Tibial artery (tissue), 4 donors: ENCODE results near the gene RBM22.

Source experiments
- DNase-seq, 2 donors: peaks; one replicate each; pipeline ENCODE4 v3.0.0-alpha.2; 2019
- H3K27ac ChIP-seq, 2 donors: fragments of 200-600 bp; sonication (generic) in 1 of 2; 1 replicate in 1 of 2; 2 replicates in 1 of 2; pipeline ENCODE4 v1.5.1; 2018 to 2019; ENCODE audit warnings: mild to moderate bottlenecking in 1 of 2
- H3K27me3 ChIP-seq, 2 donors: fragments of 200-600 bp; sonication (generic) in 1 of 2; one replicate each; pipeline versions ENCODE4 v1.5.1 to v1.6.0; 2016 to 2019
- H3K36me3 ChIP-seq, 3 donors: fragments of 200-600 bp; sonication (generic) in 2 of 3; one replicate each; pipeline ENCODE4 v1.5.1; 2016 to 2019; ENCODE audit warnings: mild to moderate bottlenecking in 2 of 3
- H3K4me1 ChIP-seq, 4 donors: fragments of 200-600 bp; sonication (generic) in 2 of 4; 1 replicate in 3 of 4; 2 replicates in 1 of 4; pipeline ENCODE4 v1.5.1; 2016 to 2019
- H3K4me3 ChIP-seq, 2 donors: fragments of 200-600 bp; sonication (generic) in 1 of 2; 1 replicate in 1 of 2; 2 replicates in 1 of 2; pipeline ENCODE4 v1.5.1; 2018 to 2019; ENCODE audit warnings: mild to moderate bottlenecking in 2 of 2
- H3K9me3 ChIP-seq, 3 donors: fragments of 200-600 bp; sonication (generic) in 1 of 3; one replicate each; pipeline ENCODE4 v1.5.1; 2016 to 2019
- CTCF ChIP-seq, 2 experiments: fragments of 200-600 bp in 1 of 2; fragments of 450-650 bp in 1 of 2; IDR thresholded peaks; one replicate each; pipeline ENCODE4 v1.5.1; 2017 to 2019; ENCODE audit warnings: antibody characterized with exemption in 2 of 2, mild to moderate bottlenecking in 1 of 2, moderate library complexity in 1 of 2
- intact Hi-C: fragments of 100-400 bp; cut with DNase I; formaldehyde crosslinking; loops from one replicate; pipeline ENCODE4 v1.15.0; 2023; ENCODE audit warnings: low total_unique reads

Gene RBM22

GRCh38 chr5:150672884-150673275, 28.0 kb downstream of the RBM22 start:
- H3K27me3 ChIP-seq, result peaks cover 0 to 4% of the 10 kb centered on the region in 2 donors
- DNase-seq, result no peak
- peak overlapping the region; percentile 49 to 57 for H3K4me3 ChIP-seq
- TF ChIP-seq CTCF (IDR thresholded peaks at IDR 0.05), result no peak
- H3K27ac ChIP-seq, result peak overlapping the region; percentile 74 to 79
- H3K4me1 ChIP-seq, result peaks cover 0 to 46% (median 41%) of the 10 kb centered on the region in 4 donors
- intact Hi-C loops, result no loop called here
- no peaks in the 10 kb centered on the region for H3K9me3 ChIP-seq
- no peaks in the 10 kb centered on the region for H3K36me3 ChIP-seq

- intact Hi-C loops, result no loop called here
These were observed 28.5 kb downstream of the RBM22 start for GRCh38 chr5:150672237-150672883.

GRCh38 chr5:150671509-150672236, 29.2 kb downstream of the RBM22 start:
- peak overlapping the region; percentile 49 to 57 for H3K4me3 ChIP-seq
- H3K36me3 ChIP-seq, result no peaks in the 10 kb centered on the region
- peaks cover 0 to 46% (median 41%) of the 10 kb centered on the region in 4 donors for H3K4me1 ChIP-seq
- intact Hi-C loops, result no loop called here
- H3K27me3 ChIP-seq, result peaks cover 0 to 4% of the 10 kb centered on the region in 2 donors
- peak in 1 of 2 donors; percentile 66 for DNase-seq
- H3K9me3 ChIP-seq, result no peaks in the 10 kb centered on the region
- peak overlapping the region; percentile 74 to 79 for H3K27ac ChIP-seq
- no peak for TF ChIP-seq CTCF (IDR thresholded peaks at IDR 0.05)

More at GRCh38 chr5:150672237-150672883, 28.5 kb downstream of the RBM22 start:
- Histone ChIP-seq H3K27me3 (peaks cover 0 to 4% of the 10 kb centered on the region in 2 donors), H3K4me3 (peak overlapping the region; percentile 49 to 57), H3K27ac (peak overlapping the region; percentile 74 to 79), H3K36me3 (no peaks in the 10 kb centered on the region), H3K4me1 (peaks cover 0 to 46% (median 41%) of the 10 kb centered on the region in 4 donors), H3K9me3 (no peaks in the 10 kb centered on the region)
- DNase-seq, result peak; percentile 66 to 78
- no peak for TF ChIP-seq CTCF (IDR thresholded peaks at IDR 0.05)

GRCh38 chr5:150670948-150671310, 29.9 kb downstream of the RBM22 start:
- Histone ChIP-seq H3K27me3 (peaks cover 0 to 4% of the 10 kb centered on the region in 2 donors), H3K9me3 (no peaks in the 10 kb centered on the region), H3K4me1 (peaks cover 0 to 46% (median 41%) of the 10 kb centered on the region in 4 donors), H3K27ac (peak overlapping the region in 1 of 2 donors; percentile 79), H3K36me3 (no peaks in the 10 kb centered on the region), H3K4me3 (no peak overlapping the region)
- TF ChIP-seq CTCF (IDR thresholded peaks at IDR 0.05), result no peak
- intact Hi-C loops, result no loop called here
- DNase-seq, result no peak

GRCh38 chr5:150670275-150670947, 30.5 kb downstream of the RBM22 start:
- no peak for TF ChIP-seq CTCF (IDR thresholded peaks at IDR 0.05)
- Histone ChIP-seq H3K4me1 (peaks cover 0 to 45% (median 41%) of the 10 kb centered on the region in 4 donors), H3K27ac (no peak overlapping the region), H3K36me3 (no peaks in the 10 kb centered on the region), H3K27me3 (peaks cover 0 to 4% of the 10 kb centered on the region in 2 donors), H3K4me3 (no peak overlapping the region), H3K9me3 (no peaks in the 10 kb centered on the region)
- DNase-seq, result no peak
- intact Hi-C loops, result no loop called here
